ENCODE data around the gene REEP6.

DNA sequence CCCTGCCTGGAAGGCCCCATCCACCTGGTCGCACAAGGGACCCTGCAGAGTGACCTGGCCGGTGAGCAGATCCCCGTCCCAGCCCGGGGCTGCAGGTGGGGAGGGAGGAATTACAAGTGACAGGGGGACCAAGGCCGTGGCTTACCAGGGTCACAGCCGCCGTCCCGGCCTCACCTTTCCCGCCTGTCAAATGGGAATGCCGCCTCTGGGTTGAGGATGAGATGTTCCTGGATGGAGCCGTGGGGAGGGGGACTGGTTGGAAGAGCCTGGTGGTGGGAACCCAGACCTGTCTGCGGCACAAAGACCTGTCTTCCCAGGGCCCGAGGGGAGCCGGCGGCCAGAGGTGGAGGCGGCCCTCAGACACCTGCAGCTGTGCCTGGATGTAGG, 38.4 kb downstream of the REEP6 start:
- TF ChIP-seq, protein P1, sequence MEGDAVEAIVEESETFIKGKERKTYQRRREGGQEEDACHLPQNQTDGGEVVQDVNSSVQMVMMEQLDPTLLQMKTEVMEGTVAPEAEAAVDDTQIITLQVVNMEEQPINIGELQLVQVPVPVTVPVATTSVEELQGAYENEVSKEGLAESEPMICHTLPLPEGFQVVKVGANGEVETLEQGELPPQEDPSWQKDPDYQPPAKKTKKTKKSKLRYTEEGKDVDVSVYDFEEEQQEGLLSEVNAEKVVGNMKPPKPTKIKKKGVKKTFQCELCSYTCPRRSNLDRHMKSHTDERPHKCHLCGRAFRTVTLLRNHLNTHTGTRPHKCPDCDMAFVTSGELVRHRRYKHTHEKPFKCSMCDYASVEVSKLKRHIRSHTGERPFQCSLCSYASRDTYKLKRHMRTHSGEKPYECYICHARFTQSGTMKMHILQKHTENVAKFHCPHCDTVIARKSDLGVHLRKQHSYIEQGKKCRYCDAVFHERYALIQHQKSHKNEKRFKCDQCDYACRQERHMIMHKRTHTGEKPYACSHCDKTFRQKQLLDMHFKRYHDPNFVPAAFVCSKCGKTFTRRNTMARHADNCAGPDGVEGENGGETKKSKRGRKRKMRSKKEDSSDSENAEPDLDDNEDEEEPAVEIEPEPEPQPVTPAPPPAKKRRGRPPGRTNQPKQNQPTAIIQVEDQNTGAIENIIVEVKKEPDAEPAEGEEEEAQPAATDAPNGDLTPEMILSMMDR (IDR thresholded peaks at IDR 0.05), result no peak
- TF ChIP-seq POLR2A (IDR thresholded peaks at IDR 0.05), result no peak

Data from uterus (tissue), 2 donors.